HCT116 (cell line): ENCODE data around the gene PPP2R3A. TPM values are rescaled to one million over a fixed set of nuclear protein-coding genes. Genes with fewer than 3 reads are reported as not detected.

ENCODE experiments used
- ATAC-seq: fragments of 200-7000 bp; cut with Tn5 transposase; 2 replicates; pipeline ENCODE4 v1.9.1; 2020; ENCODE audit warnings: mild to moderate bottlenecking, moderate library complexity
- BruUV-seq: library from RNA; stranded (reverse); fragments of 400-500 nt; replicated peaks from 2 replicates; lab custom pipeline; 2021; lab: Mats Ljungman, UMichigan
- CTCF ChIA-PET: fragments of 300-600 bp; sonication (Branson Sonifier 250); formaldehyde crosslinking; loops from one replicate; lab custom pipeline; 2021; ENCODE audit warnings: antibody characterized with exemption; lab: Charles Lee
- POLR2A ChIA-PET: fragments of 300-600, 350-600 bp; sonication (Branson Sonifier 250); formaldehyde crosslinking; loops from one replicate; lab custom pipeline; 2021; ENCODE audit warnings: antibody characterized with exemption; lab: Charles Lee
- RAD21 ChIA-PET, 2 experiments: fragments of 300-600 bp; sonication (Branson Sonifier 250); formaldehyde crosslinking; loops; one replicate each; lab custom pipeline; 2023; ENCODE audit warnings: low total read pairs in 2 of 2; ENCODE audit not compliant: uncharacterized antibody in 2 of 2, unreplicated experiment in 2 of 2, low non-redundant PET in 1 of 2; lab: Charles Lee
- DNase-seq: peaks from one replicate; pipeline ENCODE4 v3.0.0-alpha.2; 2010; ENCODE audit warnings: low read depth, low spot score
- H2AFZ ChIP-seq: fragments of 200-600 bp; shearing (Covaris generic), sonication (generic); 2 replicates; pipeline ENCODE4 v1.6.1; 2017; ENCODE audit warnings: low read depth, mixed run types, mixed read lengths, antibody characterized with exemption, low read length; ENCODE audit not compliant: poor library complexity, severe bottlenecking
- H3K27ac ChIP-seq: 2 replicates; pipeline ENCODE4 v1.5.1; 2012; ENCODE audit warnings: low read depth, low read length
- H3K27me3 ChIP-seq: fragments of 200-600 bp; sonication (generic); 2 replicates; pipeline ENCODE4 v1.6.1; 2016; ENCODE audit warnings: mixed run types, low read length, mixed read lengths; ENCODE audit not compliant: insufficient read depth
- H3K36me3 ChIP-seq, 2 experiments: fragments of 200-500 bp in 1 of 2; fragments of 200-600 bp in 1 of 2; sonication (Bioruptor generic) in 1 of 2; sonication (generic) in 1 of 2; 2 replicates each; pipeline versions ENCODE4 v1.5.1 to v1.6.1; 2014 to 2016; ENCODE audit warnings: low read length in 2 of 2, inconsistent platforms in 1 of 2, mixed read lengths in 1 of 2, mixed run types in 1 of 2; ENCODE audit not compliant: insufficient read depth in 2 of 2, control insufficient read depth in 1 of 2
- H3K4me1 ChIP-seq, 2 experiments: fragments of 200-600 bp in 1 of 2; sonication (generic) in 1 of 2; 2 replicates each; pipeline versions ENCODE4 v1.5.1 to v1.6.1; 2012 to 2017; ENCODE audit warnings: low read length in 2 of 2, inconsistent platforms in 1 of 2, mild to moderate bottlenecking in 1 of 2, mixed read lengths in 1 of 2, mixed run types in 1 of 2, moderate library complexity in 1 of 2; ENCODE audit not compliant: insufficient read depth in 2 of 2, control insufficient read depth in 1 of 2
- H3K4me2 ChIP-seq: fragments of 200-600 bp; sonication (generic); 2 replicates; pipeline ENCODE4 v1.6.1; 2017; ENCODE audit warnings: mixed run types, low read length, mixed read lengths
- H3K4me3 ChIP-seq, 2 experiments: fragments of 200-600 bp in 1 of 2; sonication (generic) in 1 of 2; replicated peaks in 1 of 2; 2 replicates each; pipeline ENCODE4 v1.5.1; 2011 to 2016; ENCODE audit warnings: low read length in 2 of 2, control low read depth in 1 of 2, low read depth in 1 of 2, mild to moderate bottlenecking in 1 of 2, mixed read lengths in 1 of 2, mixed run types in 1 of 2
- H3K79me2 ChIP-seq: fragments of 200-600 bp; sonication (generic); 2 replicates; pipeline ENCODE4 v1.6.1; 2017; ENCODE audit warnings: mild to moderate bottlenecking, mixed run types, low read length, moderate library complexity, mixed read lengths; ENCODE audit not compliant: insufficient read depth
- H3K9ac ChIP-seq: fragments of 200-600 bp; sonication (generic); 2 replicates; pipeline ENCODE4 v1.6.1; 2016; ENCODE audit warnings: low read length, mixed read lengths
- H3K9me2 ChIP-seq: fragments of 200-600 bp; sonication (generic), shearing (Covaris generic); 2 replicates; pipeline ENCODE4 v1.6.1; 2017; ENCODE audit warnings: mixed run types, mild to moderate bottlenecking, moderate library complexity; ENCODE audit not compliant: insufficient read depth
- H3K9me3 ChIP-seq, 2 experiments: fragments of 200-500 bp in 1 of 2; fragments of 200-600 bp in 1 of 2; sonication (Bioruptor generic) in 1 of 2; sonication (generic) in 1 of 2; 2 replicates each; pipeline ENCODE4 v1.6.1; 2014 to 2017; ENCODE audit warnings: low read length in 2 of 2, mixed read lengths in 2 of 2, inconsistent platforms in 1 of 2, low read depth in 1 of 2, mild to moderate bottlenecking in 1 of 2, mixed run types in 1 of 2, moderate library complexity in 1 of 2; ENCODE audit not compliant: control insufficient read depth in 1 of 2, insufficient read depth in 1 of 2
- H4K20me1 ChIP-seq: fragments of 200-600 bp; sonication (generic), shearing (Covaris generic); 2 replicates; pipeline ENCODE4 v1.6.1; 2017; ENCODE audit warnings: mixed run types, mild to moderate bottlenecking, moderate library complexity; ENCODE audit not compliant: insufficient read depth
- CBX3 ChIP-seq: IDR thresholded peaks from 2 replicates; pipeline ENCODE4 v1.6.1; 2012; ENCODE audit warnings: low read depth
- EGR1 ChIP-seq: IDR thresholded peaks from 2 replicates; pipeline ENCODE4 v1.6.1; 2012; ENCODE audit warnings: low read depth
- ELF1 ChIP-seq: IDR thresholded peaks from 2 replicates; pipeline ENCODE4 v1.6.1; 2012; ENCODE audit warnings: low read depth, borderline replicate concordance
- EZH2 ChIP-seq: fragments of 200-600 bp; sonication (generic); IDR thresholded peaks from 2 replicates; pipeline ENCODE4 v1.6.1; 2017; ENCODE audit warnings: antibody characterized with exemption, mixed run types
- EZH2phosphoT487 ChIP-seq: fragments of 200-600 bp; IDR thresholded peaks from 2 replicates; pipeline ENCODE4 v1.6.1; 2018; ENCODE audit warnings: antibody characterized with exemption, borderline replicate concordance
- JUND ChIP-seq: IDR thresholded peaks from 2 replicates; pipeline ENCODE4 v1.6.1; 2012
- POLR2A ChIP-seq: IDR thresholded peaks from 2 replicates; pipeline ENCODE4 v1.7.0; 2011; ENCODE audit warnings: borderline replicate concordance; ENCODE audit not compliant: insufficient read depth, insufficient read length; ENCODE audit errors: extremely low read depth
- POLR2AphosphoS5 ChIP-seq: IDR thresholded peaks from 2 replicates; pipeline ENCODE4 v1.6.1; 2011; ENCODE audit warnings: mild to moderate bottlenecking, low read depth, low read length, moderate library complexity
- RAD21 ChIP-seq: IDR thresholded peaks from 2 replicates; pipeline ENCODE4 v1.6.1; 2012; ENCODE audit warnings: low read depth, mild to moderate bottlenecking
- REST ChIP-seq: IDR thresholded peaks from 2 replicates; pipeline ENCODE4 v1.6.1; 2012; ENCODE audit warnings: low read depth
- SP1 ChIP-seq: IDR thresholded peaks from 2 replicates; pipeline ENCODE4 v1.6.1; 2012; ENCODE audit warnings: low read depth
- SRF ChIP-seq: IDR thresholded peaks from 2 replicates; pipeline ENCODE4 v1.6.1; 2012; ENCODE audit warnings: low read depth
- TCF7L2 ChIP-seq: IDR thresholded peaks from 2 replicates; pipeline ENCODE4 v1.7.0; 2011; ENCODE audit warnings: borderline replicate concordance, inconsistent platforms; ENCODE audit not compliant: insufficient read depth, insufficient read length; ENCODE audit errors: extremely low read depth
- ZBTB33 ChIP-seq: IDR thresholded peaks from 2 replicates; pipeline ENCODE4 v1.6.1; 2011; ENCODE audit warnings: mild to moderate bottlenecking, low read length, moderate library complexity; ENCODE audit not compliant: insufficient replicate concordance; ENCODE audit errors: extremely low read depth
- ZFX ChIP-seq: fragments of 450-650 bp; IDR thresholded peaks from 2 replicates; pipeline ENCODE4 v1.6.1; 2017
- ZNF274 ChIP-seq: fragments of 200-500 bp; sonication (Bioruptor generic); IDR thresholded peaks from 2 replicates; pipeline ENCODE4 v1.6.1; 2014; ENCODE audit warnings: mild to moderate bottlenecking, low read depth, low read length, inconsistent platforms
- intact Hi-C: fragments of 100-400 bp; cut with micrococcal nuclease; formaldehyde crosslinking; loops from 2 replicates; pipeline ENCODE4 v1.10.0; 2022
- total RNA-seq: library from RNA; stranded (reverse); gene quantifications from one replicate; pipeline ENCODE4 v1.2.1, GENCODE V29; 2021; ENCODE audit not compliant: unreplicated experiment

Gene PPP2R3A
- total RNA-seq, 1 experiment from 2014 or later = 6.1 TPM

DNA sequence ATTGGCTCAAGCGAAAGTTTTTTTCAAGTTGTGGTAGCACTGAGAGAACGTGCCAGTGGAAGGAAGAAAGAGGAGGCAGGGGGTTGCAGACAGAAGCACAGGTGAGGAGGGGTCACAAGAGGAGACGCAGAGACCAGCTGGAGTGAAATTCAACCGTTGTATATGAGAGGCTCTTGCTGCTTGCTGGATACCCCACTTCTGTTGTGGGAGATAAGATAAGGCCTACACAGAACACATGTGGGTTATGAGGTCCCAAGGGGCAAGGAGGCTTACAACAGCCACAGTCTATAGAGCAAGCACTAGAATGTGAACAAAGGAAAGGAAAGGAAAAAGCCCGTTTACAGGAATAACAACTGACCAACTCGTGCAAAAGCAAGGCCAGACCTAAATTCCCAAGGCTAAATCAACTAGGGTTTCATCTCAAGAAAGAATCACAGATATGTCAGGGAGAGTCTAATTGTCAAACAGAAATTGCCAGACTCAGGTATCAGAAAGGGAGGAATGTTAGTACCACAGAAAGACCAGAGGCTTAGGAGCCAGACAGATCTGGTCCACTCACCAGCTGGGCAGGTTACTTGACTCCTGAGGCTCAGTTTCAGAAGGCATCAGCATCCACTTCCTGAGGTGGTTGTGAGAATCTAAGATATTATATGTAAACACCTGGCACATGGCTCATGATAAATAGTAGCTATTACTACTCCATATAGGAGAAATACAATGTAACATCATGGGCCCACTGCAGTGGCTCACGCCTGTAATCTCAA lies 169.7 kb downstream of the PPP2R3A start:
- Histone ChIP-seq H3K4me3 (no peak overlapping the region), H3K4me2 (no peak overlapping the region), H3K27me3 (no peaks in the 10 kb centered on the region), H2AFZ (no peak overlapping the region), H3K36me3 (no peaks in the 10 kb centered on the region), H3K27ac (no peak overlapping the region), H3K9me2 (no peaks in the 10 kb centered on the region), H3K9ac (no peak overlapping the region), H3K9me3 (no peaks in the 10 kb centered on the region), H3K4me1 (no peaks in the 10 kb centered on the region), H3K79me2 (no peaks in the 10 kb centered on the region), H4K20me1 (no peaks in the 10 kb centered on the region)
- POLR2A ChIA-PET = no interaction called here
- ATAC-seq = no peak
- RAD21 ChIA-PET = no interaction called here
- TF ChIP-seq ZNF274 (no peak), ZFX (no peak), ELF1 (no peak), SP1 (no peak), EGR1 (no peak)
- CTCF ChIA-PET = no interaction called here
- no TSS peak for BruUV-seq
- intact Hi-C loops = no loop called here
- DNase-seq = no peak

DNA sequence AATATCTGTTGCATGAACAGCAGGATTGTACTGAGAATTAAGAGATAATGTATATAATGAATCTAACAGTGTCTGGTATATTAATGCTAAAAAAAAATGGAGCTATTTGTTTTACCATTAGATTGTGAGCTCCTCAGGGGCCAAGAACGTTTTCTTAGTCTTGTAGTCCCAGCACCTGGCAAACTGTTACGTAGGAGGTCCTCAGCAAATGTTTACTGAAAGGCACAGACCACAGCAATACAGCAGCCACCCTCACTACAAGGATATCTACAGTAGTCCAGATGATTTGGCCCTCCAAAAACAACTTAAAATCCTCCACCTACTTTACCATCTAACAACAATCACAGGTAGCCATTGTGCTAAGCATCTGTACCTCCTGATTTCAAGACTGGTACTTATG lies 170.9 kb downstream of the PPP2R3A start:
- intact Hi-C loops = no loop called here
- H3K36me3 ChIP-seq = no peaks in the 10 kb centered on the region
- H4K20me1 ChIP-seq = no peaks in the 10 kb centered on the region
- no peak overlapping the region for H3K4me2 ChIP-seq
- no TSS peak for BruUV-seq
- H3K27ac ChIP-seq = no peak overlapping the region
- no peaks in the 10 kb centered on the region for H3K9me3 ChIP-seq
- no peak for ATAC-seq
- no peak overlapping the region for H3K9ac ChIP-seq
- RAD21 ChIA-PET = no interaction called here
- CTCF ChIA-PET = no interaction called here
- no peak overlapping the region for H2AFZ ChIP-seq
- no peaks in the 10 kb centered on the region for H3K79me2 ChIP-seq
- POLR2A ChIA-PET = no interaction called here
- no peaks in the 10 kb centered on the region for H3K27me3 ChIP-seq
- H3K4me1 ChIP-seq = peaks cover under 1 to 2% of the 10 kb centered on the region in 2 experiments
- H3K9me2 ChIP-seq = no peaks in the 10 kb centered on the region
- no peak for DNase-seq
- H3K4me3 ChIP-seq = no peak overlapping the region
- no peak for TF ChIP-seq EZH2phosphoT487
- no peak for TF ChIP-seq REST
- TF ChIP-seq TCF7L2 = no peak
- no peak for TF ChIP-seq ZNF274
- no peak for TF ChIP-seq EZH2
- no peak for TF ChIP-seq SRF
- TF ChIP-seq RAD21 = no peak
- no peak for TF ChIP-seq JUND
- TF ChIP-seq CBX3 = no peak
- no peak for TF ChIP-seq ZBTB33
- no peak for TF ChIP-seq POLR2AphosphoS5
- no peak for TF ChIP-seq EGR1
- TF ChIP-seq SP1 = no peak
- TF ChIP-seq POLR2A = no peak
